Epithelial cell of proximal tubule (primary cell): Measurements from ENCODE around the gene NBEA. TPM values are rescaled to one million over a fixed set of nuclear protein-coding genes. Genes with fewer than 3 reads are reported as not detected.

Source experiments
- DNase-seq: peaks from one replicate; pipeline ENCODE4 v3.0.0-alpha.2; 2011; ENCODE audit warnings: low read depth
- H3K4me3 ChIP-seq: 2 replicates; pipeline ENCODE4 v1.5.1; 2011; ENCODE audit warnings: low read depth, mild to moderate bottlenecking, low read length
- CTCF ChIP-seq: conservative IDR thresholded peaks from 2 replicates; pipeline ENCODE4 v1.5.1; 2012; ENCODE audit warnings: low read depth, mild to moderate bottlenecking, low read length
- total RNA-seq: library from RNA; depleted of rRNA; stranded (reverse); fragments of >200 nt; gene quantifications from 2 replicates; pipeline ENCODE4 v1.2.3, GENCODE V29; 2015

Gene NBEA
- total RNA-seq, 1 donor from 2014 or later, result 2.7 TPM

GRCh38 chr13:35356572-35356971, 414.5 kb downstream of the NBEA start:
- DNase-seq, result no peak
- no peak overlapping the region for H3K4me3 ChIP-seq
- TF ChIP-seq CTCF, result no peak

GRCh38 chr13:35365883-35366282, 423.8 kb downstream of the NBEA start:
- H3K4me3 ChIP-seq, result no peak overlapping the region
- DNase-seq, result no peak
- TF ChIP-seq CTCF, result no peak

GRCh38 chr13:35367586-35367985, 425.5 kb downstream of the NBEA start:
- no peak for TF ChIP-seq CTCF

GRCh38 chr13:35378939-35379338, 436.9 kb downstream of the NBEA start:
- no peak for DNase-seq
- no peak for TF ChIP-seq CTCF
- H3K4me3 ChIP-seq, result no peak overlapping the region

More at GRCh38 chr13:35367586-35367985, 425.5 kb downstream of the NBEA start:
- no peak for DNase-seq
- H3K4me3 ChIP-seq, result no peak overlapping the region

GRCh38 chr13:35379663-35380062, 437.6 kb downstream of the NBEA start:
- H3K4me3 ChIP-seq, result no peak overlapping the region
- TF ChIP-seq CTCF, result no peak

GRCh38 chr13:35387682-35388250, 445.7 kb downstream of the NBEA start:
- no peak for TF ChIP-seq CTCF
- DNase-seq, result no peak
- no peak overlapping the region for H3K4me3 ChIP-seq

More at GRCh38 chr13:35379663-35380062, 437.6 kb downstream of the NBEA start:
- no peak for DNase-seq

GRCh38 chr13:35388441-35389355, 446.6 kb downstream of the NBEA start:
- DNase-seq, result no peak

More at GRCh38 chr13:35388441-35389355, 446.6 kb downstream of the NBEA start:
- no peak overlapping the region for H3K4me3 ChIP-seq
- TF ChIP-seq CTCF, result no peak
